Gastroesophageal sphincter (tissue), 4 donors: ENCODE data around the gene GTF3C4. TPM values are rescaled to one million over a fixed set of nuclear protein-coding genes. Genes with fewer than 3 reads are reported as not detected.
"Not testable (repeated sequence)": the region's sequence is repeated elsewhere in the genome, so short reads cannot be mapped to it uniquely, and the experiment has no call there.

Experiments
- ATAC-seq: fragments of 150-250 bp; one replicate; pipeline ENCODE4 v1.9.1; 2016; ENCODE audit warnings: mild to moderate bottlenecking, moderate library complexity
- H3K27ac ChIP-seq, 4 donors: fragments of 200-600 bp; sonication (generic) in 3 of 4; 1 replicate in 3 of 4; 2 replicates in 1 of 4; pipeline ENCODE4 v1.5.1; 2016 to 2019
- H3K27me3 ChIP-seq: fragments of 200-600 bp; sonication (generic); one replicate; pipeline ENCODE4 v1.5.1; 2019
- H3K36me3 ChIP-seq, 2 donors: fragments of 200-600 bp; sonication (generic); one replicate each; pipeline ENCODE4 v1.5.1; 2019; ENCODE audit warnings: control low read depth in 1 of 2
- H3K4me1 ChIP-seq, 3 donors: fragments of 200-600 bp; sonication (generic); 1 replicate in 2 of 3; 2 replicates in 1 of 3; pipeline ENCODE4 v1.5.1; 2016 to 2019; ENCODE audit warnings: control low read depth in 2 of 3
- H3K4me3 ChIP-seq, 2 donors: fragments of 200-600 bp; sonication (generic); one replicate each; pipeline ENCODE4 v1.5.1; 2019; ENCODE audit warnings: mild to moderate bottlenecking in 1 of 2, moderate library complexity in 1 of 2
- H3K9me3 ChIP-seq, 3 donors: fragments of 200-600 bp; sonication (generic); one replicate each; pipeline ENCODE4 v1.5.1; 2017 to 2019; ENCODE audit warnings: control low read depth in 2 of 3
- CTCF ChIP-seq, 4 experiments: fragments of 200-600 bp in 2 of 4; fragments of 450-650 bp in 2 of 4; sonication (generic) in 1 of 4; IDR thresholded peaks; one replicate each; pipeline ENCODE4 v1.5.1; 2017 to 2019; ENCODE audit warnings: antibody characterized with exemption in 4 of 4, mild to moderate bottlenecking in 2 of 4, moderate library complexity in 2 of 4
- EP300 ChIP-seq: sonication (generic); formaldehyde crosslinking; IDR thresholded peaks from one replicate; pipeline ENCODE4 v1.6.1; 2017; ENCODE audit warnings: antibody characterized with exemption, mild to moderate bottlenecking
- POLR2A ChIP-seq, 2 donors: fragments of 450-650 bp; IDR thresholded peaks; one replicate each; pipeline ENCODE4 v1.6.1; 2017; ENCODE audit warnings: antibody characterized with exemption in 2 of 2, mild to moderate bottlenecking in 2 of 2, moderate library complexity in 1 of 2
- POLR2AphosphoS5 ChIP-seq: sonication (generic); formaldehyde crosslinking; IDR thresholded peaks from one replicate; pipeline ENCODE4 v1.6.1; 2017; ENCODE audit warnings: antibody characterized with exemption
- WGBS, 2 donors: methylation state at CpG; one replicate each; pipeline ENCODE4 v1.1.5; 2018; ENCODE audit warnings: low coverage in 1 of 2; 5-methylcytosine and 5-hydroxymethylcytosine counted together
- total RNA-seq, 4 donors: library from RNA; depleted of rRNA; stranded (reverse); fragments of >200 nt; gene quantifications; one replicate each; pipeline ENCODE4 v1.1.0, GENCODE V29; 2016

GTF3C4 gene
- total RNA-seq, 4 donors from 2014 or later, result 11.4 to 15.4 (median 12.7) TPM

- Histone ChIP-seq H3K27me3 (peaks cover 14% of the 10 kb centered on the region), H3K36me3 (no peaks in the 10 kb centered on the region), H3K9me3 (no peaks in the 10 kb centered on the region), H3K27ac (no peak overlapping the region), H3K4me1 (no peaks in the 10 kb centered on the region), H3K4me3 (no peak overlapping the region)
- 70 to 78% methylated on average over 6 of the region's 6 CpGs for WGBS, 2 donors
- no peak for TF ChIP-seq POLR2A (IDR thresholded peaks at IDR 0.05)
- TF ChIP-seq POLR2AphosphoS5, result no peak
- no peak for TF ChIP-seq EP300
- TF ChIP-seq CTCF (IDR thresholded peaks at IDR 0.05), result no peak
- ATAC-seq, result no peak
These were observed 40.1 kb downstream of the GTF3C4 start for GRCh38 chr9:132710333-132710732.

- H3K27me3 ChIP-seq, result peaks cover 17% of the 10 kb centered on the region
- not testable (repeated sequence) for H3K27ac ChIP-seq, H3K4me3 ChIP-seq, H3K9me3 ChIP-seq, ATAC-seq, H3K4me1 ChIP-seq, H3K36me3 ChIP-seq
- WGBS, 2 donors, result 90 to 93% methylated on average over 3 to 5 of the region's 5 CpGs
These were observed 40.9 kb downstream of the GTF3C4 start for GRCh38 chr9:132711152-132711551.

GRCh38 chr9:132711846-132712245, 41.6 kb downstream of the GTF3C4 start:
- Histone ChIP-seq H3K36me3 (no peaks in the 10 kb centered on the region), H3K27me3 (peaks cover 19% of the 10 kb centered on the region), H3K4me1 (no peaks in the 10 kb centered on the region), H3K27ac (no peak overlapping the region), H3K9me3 (no peaks in the 10 kb centered on the region), H3K4me3 (no peak overlapping the region)
- TF ChIP-seq EP300 (no peak), POLR2AphosphoS5 (no peak), CTCF (IDR thresholded peaks at IDR 0.05) (no peak), POLR2A (IDR thresholded peaks at IDR 0.05) (no peak)
- no peak for ATAC-seq
- 83 to 91% methylated on average over 3 of the region's 3 CpGs for WGBS, 2 donors

GRCh38 chr9:132712753-132713152, 42.5 kb downstream of the GTF3C4 start:
- Histone ChIP-seq H3K4me3 (no peak overlapping the region), H3K4me1 (no peaks in the 10 kb centered on the region), H3K36me3 (no peaks in the 10 kb centered on the region), H3K27me3 (peaks cover 27% of the 10 kb centered on the region), H3K27ac (no peak overlapping the region), H3K9me3 (no peaks in the 10 kb centered on the region)
- no peak for ATAC-seq
- WGBS, 2 donors, result 74 to 81% methylated on average over 4 to 5 of the region's 5 CpGs
- TF ChIP-seq EP300 (no peak), POLR2A (IDR thresholded peaks at IDR 0.05) (no peak), POLR2AphosphoS5 (no peak), CTCF (IDR thresholded peaks at IDR 0.05) (no peak)

GRCh38 chr9:132716007-132716406, 45.7 kb downstream of the GTF3C4 start:
- H3K36me3 ChIP-seq, result no peaks in the 10 kb centered on the region
- no peaks in the 10 kb centered on the region for H3K4me1 ChIP-seq
- H3K9me3 ChIP-seq, result no peaks in the 10 kb centered on the region
- no peak overlapping the region for H3K4me3 ChIP-seq
- WGBS, 2 donors, result 93% methylated on average over 2 of the region's 4 CpGs; no CpG with 5 or more reads in 1 of the 2 donors
- no peak for ATAC-seq
- peaks cover 24% of the 10 kb centered on the region for H3K27me3 ChIP-seq
- H3K27ac ChIP-seq, result no peak overlapping the region
- TF ChIP-seq EP300 (no peak), CTCF (IDR thresholded peaks at IDR 0.05) (no peak), POLR2AphosphoS5 (no peak), POLR2A (IDR thresholded peaks at IDR 0.05) (no peak)
